ENCODE data around the gene TALDO1. TPM values are rescaled to one million over a fixed set of nuclear protein-coding genes. Genes with fewer than 3 reads are reported as not detected.

The TALDO1 gene
- total and polyA plus RNA-seq, 2 experiments from 2014 or later, result 137 to 161 TPM

DNA sequence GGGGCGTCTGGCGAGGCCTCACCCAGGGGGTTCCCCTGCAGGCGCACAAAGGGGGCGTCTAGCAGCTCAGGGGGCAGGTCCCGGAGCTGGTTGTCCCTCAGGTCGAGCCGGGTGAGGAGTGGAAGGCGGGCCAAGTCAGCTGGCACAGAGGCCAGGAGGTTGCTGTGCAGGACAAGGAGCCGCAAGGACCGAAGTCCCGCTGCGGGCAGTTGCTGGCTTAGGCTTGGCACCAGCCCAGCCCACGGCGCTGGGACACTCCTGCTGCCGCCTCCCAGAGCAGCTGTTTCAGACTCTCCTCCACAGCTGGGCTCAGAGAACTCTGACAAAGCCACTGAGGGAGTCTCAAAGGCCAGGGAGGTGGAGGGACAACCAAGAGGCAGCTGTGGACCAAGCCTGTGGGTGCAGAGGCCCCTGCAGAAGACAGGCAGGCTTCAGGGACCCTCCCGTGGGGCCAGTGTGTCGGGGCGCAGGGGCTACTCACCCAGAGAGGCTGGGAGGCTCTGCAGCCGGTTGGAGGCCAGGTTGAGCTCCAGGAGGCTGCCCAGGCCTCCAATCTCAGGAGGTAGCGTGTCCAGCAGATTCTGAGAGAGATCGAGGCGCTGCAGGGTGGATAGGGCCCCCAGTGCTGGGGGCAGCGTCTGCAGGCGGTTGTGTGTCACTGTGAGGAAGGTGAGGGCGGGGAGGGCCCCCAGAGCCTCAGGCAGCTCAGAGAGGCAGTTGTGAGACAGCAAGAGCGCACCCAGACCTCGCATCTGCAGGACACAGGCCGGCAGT is 55.6 kb downstream of the TALDO1 start:
- 93% methylated on average over 28 of the region's 28 CpGs for WGBS (ENCODE audit: low lambda C conversion rate, missing lambda C conversion rate)
- DNase-seq (ENCODE audit: low spot score), result no peak
- no peaks in the 10 kb centered on the region for H3K9me2 ChIP-seq (replicated peaks; ENCODE audit: insufficient read depth)
- no peak overlapping the region for H3K27ac ChIP-seq
- TF ChIP-seq EZH2 (IDR thresholded peaks at IDR 0.05; ENCODE audit: borderline replicate concordance) (no peak), EZH2phosphoT487 (IDR thresholded peaks at IDR 0.05; ENCODE audit: low read depth, severe bottlenecking, unreplicated experiment) (no peak)
- TF ChIP-seq, protein P1, sequence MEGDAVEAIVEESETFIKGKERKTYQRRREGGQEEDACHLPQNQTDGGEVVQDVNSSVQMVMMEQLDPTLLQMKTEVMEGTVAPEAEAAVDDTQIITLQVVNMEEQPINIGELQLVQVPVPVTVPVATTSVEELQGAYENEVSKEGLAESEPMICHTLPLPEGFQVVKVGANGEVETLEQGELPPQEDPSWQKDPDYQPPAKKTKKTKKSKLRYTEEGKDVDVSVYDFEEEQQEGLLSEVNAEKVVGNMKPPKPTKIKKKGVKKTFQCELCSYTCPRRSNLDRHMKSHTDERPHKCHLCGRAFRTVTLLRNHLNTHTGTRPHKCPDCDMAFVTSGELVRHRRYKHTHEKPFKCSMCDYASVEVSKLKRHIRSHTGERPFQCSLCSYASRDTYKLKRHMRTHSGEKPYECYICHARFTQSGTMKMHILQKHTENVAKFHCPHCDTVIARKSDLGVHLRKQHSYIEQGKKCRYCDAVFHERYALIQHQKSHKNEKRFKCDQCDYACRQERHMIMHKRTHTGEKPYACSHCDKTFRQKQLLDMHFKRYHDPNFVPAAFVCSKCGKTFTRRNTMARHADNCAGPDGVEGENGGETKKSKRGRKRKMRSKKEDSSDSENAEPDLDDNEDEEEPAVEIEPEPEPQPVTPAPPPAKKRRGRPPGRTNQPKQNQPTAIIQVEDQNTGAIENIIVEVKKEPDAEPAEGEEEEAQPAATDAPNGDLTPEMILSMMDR (IDR thresholded peaks at IDR 0.05; ENCODE audit: poor library complexity), result no peak
- no peak overlapping the region for H3K4me3 ChIP-seq
- H4K20me1 ChIP-seq (ENCODE audit: insufficient read depth, poor library complexity, severe bottlenecking), result no peaks in the 10 kb centered on the region
- H3K36me3 ChIP-seq (replicated peaks; ENCODE audit: insufficient read depth, low read depth), result no peaks in the 10 kb centered on the region
- peaks cover 12% of the 10 kb centered on the region for H3K79me2 ChIP-seq
- no peak overlapping the region for H2AFZ ChIP-seq
- H3K4me1 ChIP-seq (ENCODE audit: insufficient read depth), result peaks cover 7% of the 10 kb centered on the region
- H3K9me3 ChIP-seq (ENCODE audit: low read depth), result no peaks in the 10 kb centered on the region
- H3K27me3 ChIP-seq, result no peaks in the 10 kb centered on the region
- H3K4me2 ChIP-seq, result no peak overlapping the region

DNA sequence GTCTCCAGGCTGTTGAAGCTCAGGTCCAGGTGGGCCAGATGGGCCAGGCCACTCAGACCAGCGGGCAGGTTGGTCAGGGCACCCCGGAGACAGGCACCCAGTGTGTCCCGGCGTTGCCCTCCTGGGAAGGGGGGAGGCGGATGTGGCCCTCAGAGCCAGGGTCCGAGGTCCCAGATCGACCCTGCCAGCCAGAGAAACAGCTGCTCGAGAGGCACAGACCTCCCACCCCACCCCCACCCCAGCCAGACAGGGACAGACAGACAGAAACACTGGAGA is 56.1 kb downstream of the TALDO1 start:
- WGBS (ENCODE audit: low lambda C conversion rate, missing lambda C conversion rate), result 95% methylated on average over 8 of the region's 8 CpGs

DNA sequence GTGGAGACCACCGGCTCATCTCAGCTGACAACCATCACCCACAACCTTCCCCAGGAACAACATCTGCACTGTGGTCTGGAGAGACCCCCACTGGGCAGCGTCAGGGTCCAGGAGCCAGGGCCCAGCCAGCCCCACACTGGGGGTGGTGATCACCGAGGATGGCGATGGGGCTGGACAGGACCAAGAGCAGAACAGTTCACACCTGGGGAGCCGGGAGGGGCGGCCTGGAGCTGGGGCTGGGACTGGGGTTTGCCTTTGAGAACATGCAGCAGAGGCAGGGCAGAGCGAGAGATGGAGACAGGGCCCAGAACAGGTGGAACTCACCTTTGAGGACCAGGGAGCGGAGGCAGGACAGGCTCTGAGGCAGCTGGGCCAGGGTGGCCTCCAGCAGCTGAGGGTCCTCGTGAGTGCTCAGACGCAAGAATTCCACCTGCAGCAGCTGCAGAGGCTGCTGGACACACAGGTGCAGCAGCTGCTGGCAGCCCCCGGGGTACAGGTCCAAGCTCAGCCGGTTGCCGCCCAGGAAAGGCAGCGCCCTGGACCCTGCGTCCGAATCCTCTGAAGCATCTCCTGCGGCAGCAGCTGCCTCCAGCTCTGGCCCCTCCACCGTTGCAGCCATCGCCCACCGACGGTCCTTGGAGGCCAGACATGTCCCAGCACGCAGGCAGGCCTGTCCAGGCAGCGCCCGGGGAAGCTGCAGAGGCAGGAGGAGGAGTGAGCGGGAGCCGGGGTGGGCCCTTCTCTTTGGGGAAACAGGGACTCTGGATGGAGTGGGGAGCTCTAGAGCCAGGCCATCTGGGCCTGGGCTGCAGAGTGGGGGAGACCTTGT is 56.7 kb downstream of the TALDO1 start:
- no peak for DNase-seq (ENCODE audit: low spot score)
- WGBS (ENCODE audit: low lambda C conversion rate, missing lambda C conversion rate), result 73% methylated on average over 25 of the region's 26 CpGs
- no peaks in the 10 kb centered on the region for H4K20me1 ChIP-seq (ENCODE audit: insufficient read depth, poor library complexity, severe bottlenecking)
- H3K4me2 ChIP-seq, result peak overlapping the region; percentile 98
- no peak overlapping the region for H2AFZ ChIP-seq
- no peak overlapping the region for H3K4me3 ChIP-seq
- H3K9me3 ChIP-seq (ENCODE audit: low read depth), result no peaks in the 10 kb centered on the region
- H3K27ac ChIP-seq, result peak overlapping the region; percentile 27
- H3K36me3 ChIP-seq (replicated peaks; ENCODE audit: insufficient read depth, low read depth), result no peaks in the 10 kb centered on the region
- no peaks in the 10 kb centered on the region for H3K9me2 ChIP-seq (replicated peaks; ENCODE audit: insufficient read depth)
- peaks cover 23% of the 10 kb centered on the region for H3K79me2 ChIP-seq
- peaks cover 3% of the 10 kb centered on the region for H3K4me1 ChIP-seq (ENCODE audit: insufficient read depth)
- TF ChIP-seq, protein P1 (IDR thresholded peaks at IDR 0.05; ENCODE audit: poor library complexity), result no peak
- TF ChIP-seq EZH2 (IDR thresholded peaks at IDR 0.05; ENCODE audit: borderline replicate concordance), result no peak
- no peak for TF ChIP-seq EZH2phosphoT487 (IDR thresholded peaks at IDR 0.05; ENCODE audit: low read depth, severe bottlenecking, unreplicated experiment)
- no peaks in the 10 kb centered on the region for H3K27me3 ChIP-seq

More for the DNA sequence above, 56.1 kb downstream of the TALDO1 start:
- Histone ChIP-seq H3K9me3 (ENCODE audit: low read depth) (no peaks in the 10 kb centered on the region), H3K27ac (no peak overlapping the region), H3K27me3 (no peaks in the 10 kb centered on the region), H3K4me3 (no peak overlapping the region), H3K4me2 (peak overlapping the region; percentile 98), H3K9me2 (replicated peaks; ENCODE audit: insufficient read depth) (no peaks in the 10 kb centered on the region), H2AFZ (no peak overlapping the region), H3K79me2 (peaks cover 17% of the 10 kb centered on the region), H3K36me3 (replicated peaks; ENCODE audit: insufficient read depth, low read depth) (no peaks in the 10 kb centered on the region), H3K4me1 (ENCODE audit: insufficient read depth) (peaks cover 5% of the 10 kb centered on the region), H4K20me1 (ENCODE audit: insufficient read depth, poor library complexity, severe bottlenecking) (no peaks in the 10 kb centered on the region)
- no peak for DNase-seq (ENCODE audit: low spot score)
- TF ChIP-seq EZH2phosphoT487 (IDR thresholded peaks at IDR 0.05; ENCODE audit: low read depth, severe bottlenecking, unreplicated experiment), result no peak
- no peak for TF ChIP-seq EZH2 (IDR thresholded peaks at IDR 0.05; ENCODE audit: borderline replicate concordance)
- TF ChIP-seq, protein P1 (IDR thresholded peaks at IDR 0.05; ENCODE audit: poor library complexity), result no peak
